ENCODE measurements around the gene CDKL1. TPM values are rescaled to one million over a fixed set of nuclear protein-coding genes. Genes with fewer than 3 reads are reported as not detected.

The CDKL1 gene
- total RNA-seq, 1 donor from 2014 or later: 15.7 TPM

GRCh38 chr14:50380455-50380854, 16.2 kb downstream of the CDKL1 start:
- Mint-ChIP-seq H3K36me3 (ENCODE audit: low read depth) (peaks cover 6% of the 10 kb centered on the region), H3K4me3 (ENCODE audit: unreplicated experiment) (no peak overlapping the region), H3K9me3 (ENCODE audit: low read depth) (no peaks in the 10 kb centered on the region), H3K27ac (ENCODE audit: unreplicated experiment) (no peak overlapping the region), H3K4me1 (ENCODE audit: low read depth) (peaks cover 16% of the 10 kb centered on the region), H3K27me3 (ENCODE audit: low read depth) (no peaks in the 10 kb centered on the region)
- DNase-seq (ENCODE audit: low spot score): no peak
- no peak for TF ChIP-seq CTCF (IDR thresholded peaks at IDR 0.05)

- Mint-ChIP-seq H3K4me1 (ENCODE audit: low read depth) (peaks cover 16% of the 10 kb centered on the region), H3K27ac (ENCODE audit: unreplicated experiment) (no peak overlapping the region), H3K27me3 (ENCODE audit: low read depth) (no peaks in the 10 kb centered on the region), H3K9me3 (ENCODE audit: low read depth) (no peaks in the 10 kb centered on the region), H3K36me3 (ENCODE audit: low read depth) (peaks cover 6% of the 10 kb centered on the region), H3K4me3 (ENCODE audit: unreplicated experiment) (no peak overlapping the region)
- DNase-seq (ENCODE audit: low spot score): no peak
- TF ChIP-seq CTCF (IDR thresholded peaks at IDR 0.05): no peak
Measured at GRCh38 chr14:50379563-50379962, 17.1 kb downstream of the CDKL1 start.

GRCh38 chr14:50377550-50378085, 19.1 kb downstream of the CDKL1 start:
- Mint-ChIP-seq H3K27ac (ENCODE audit: unreplicated experiment) (no peak overlapping the region), H3K4me3 (ENCODE audit: unreplicated experiment) (no peak overlapping the region), H3K4me1 (ENCODE audit: low read depth) (peaks cover 16% of the 10 kb centered on the region), H3K9me3 (ENCODE audit: low read depth) (no peaks in the 10 kb centered on the region), H3K36me3 (ENCODE audit: low read depth) (peaks cover 6% of the 10 kb centered on the region), H3K27me3 (ENCODE audit: low read depth) (no peaks in the 10 kb centered on the region)
- DNase-seq (ENCODE audit: low spot score): no peak
- TF ChIP-seq CTCF (IDR thresholded peaks at IDR 0.05): no peak

GRCh38 chr14:50375760-50376159, 20.9 kb downstream of the CDKL1 start:
- DNase-seq (ENCODE audit: low spot score): no peak
- Mint-ChIP-seq H3K9me3 (ENCODE audit: low read depth) (peaks cover 2% of the 10 kb centered on the region), H3K4me3 (ENCODE audit: unreplicated experiment) (no peak overlapping the region), H3K27me3 (ENCODE audit: low read depth) (no peaks in the 10 kb centered on the region), H3K36me3 (ENCODE audit: low read depth) (peaks cover 4% of the 10 kb centered on the region), H3K4me1 (ENCODE audit: low read depth) (peaks cover 16% of the 10 kb centered on the region), H3K27ac (ENCODE audit: unreplicated experiment) (peak overlapping the region; percentile 37)
- no peak for TF ChIP-seq CTCF (IDR thresholded peaks at IDR 0.05)

GRCh38 chr14:50373959-50374358, 22.7 kb downstream of the CDKL1 start:
- H3K9me3 Mint-ChIP-seq (ENCODE audit: low read depth): peaks cover 6% of the 10 kb centered on the region
- H3K27me3 Mint-ChIP-seq (ENCODE audit: low read depth): no peaks in the 10 kb centered on the region
- DNase-seq (ENCODE audit: low spot score): no peak
- TF ChIP-seq CTCF (IDR thresholded peaks at IDR 0.05): no peak
- no peak overlapping the region for H3K4me3 Mint-ChIP-seq (ENCODE audit: unreplicated experiment)
- no peak overlapping the region for H3K27ac Mint-ChIP-seq (ENCODE audit: unreplicated experiment)
- no peaks in the 10 kb centered on the region for H3K36me3 Mint-ChIP-seq (ENCODE audit: low read depth)
- H3K4me1 Mint-ChIP-seq (ENCODE audit: low read depth): peaks cover 16% of the 10 kb centered on the region

Measured in chondrocyte (in vitro differentiated cells).